ENCODE measurements around the gene SNAP47.

SNAP47 gene

GRCh38 chr1:227781314-227781930, 46.2 kb downstream of the SNAP47 start:
- H3K9me3 ChIP-seq (replicated peaks; ENCODE audit: low read length) = no peaks in the 10 kb centered on the region
- H3K4me2 ChIP-seq (ENCODE audit: low read length) = no peak overlapping the region
- H3K36me3 ChIP-seq (ENCODE audit: insufficient read depth, low read length) = no peaks in the 10 kb centered on the region
- no peak overlapping the region for H3K9ac ChIP-seq (ENCODE audit: low read depth, low read length)
- peaks cover 7% of the 10 kb centered on the region for H3K27me3 ChIP-seq (ENCODE audit: control insufficient read depth, insufficient read depth, low read length)
- peaks cover 25% of the 10 kb centered on the region for H3K4me1 ChIP-seq (ENCODE audit: control insufficient read depth, insufficient read depth, low read length)
- H3K4me3 ChIP-seq (ENCODE audit: low read length) = no peak overlapping the region

DNA sequence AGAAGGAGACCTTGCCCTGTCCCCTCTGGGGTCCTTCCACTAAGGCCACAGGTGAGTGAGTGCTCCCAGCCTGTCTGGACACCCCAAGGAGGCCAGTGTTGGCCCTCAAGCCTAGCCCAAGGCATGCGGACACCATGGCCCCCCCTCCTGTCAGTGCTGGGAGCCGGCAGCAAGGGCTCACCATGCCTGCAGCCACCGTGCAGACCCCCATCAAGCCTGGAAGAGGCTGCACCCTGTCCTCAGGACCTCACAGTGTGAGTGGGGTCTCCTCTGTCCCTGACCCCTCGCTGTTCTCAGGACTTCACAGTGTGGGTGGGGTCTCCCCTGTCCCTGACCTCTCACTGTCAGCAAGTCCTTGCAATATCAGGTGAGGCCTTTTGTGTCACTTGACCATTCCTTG, 47.0 kb downstream of the SNAP47 start:
- H3K27me3 ChIP-seq (ENCODE audit: control insufficient read depth, insufficient read depth, low read length) = peaks cover 14% of the 10 kb centered on the region
- H3K36me3 ChIP-seq (ENCODE audit: insufficient read depth, low read length) = no peaks in the 10 kb centered on the region
- H3K4me1 ChIP-seq (ENCODE audit: control insufficient read depth, insufficient read depth, low read length) = peaks cover 28% of the 10 kb centered on the region
- H3K4me3 ChIP-seq (ENCODE audit: low read length) = no peak overlapping the region
- H3K9me3 ChIP-seq (replicated peaks; ENCODE audit: low read length) = no peaks in the 10 kb centered on the region
- no peak overlapping the region for H3K4me2 ChIP-seq (ENCODE audit: low read length)
- no peak overlapping the region for H3K9ac ChIP-seq (ENCODE audit: low read depth, low read length)

GRCh38 chr1:227785094-227785804, 50.0 kb downstream of the SNAP47 start:
- Histone ChIP-seq H3K4me2 (ENCODE audit: low read length) (no peak overlapping the region), H3K4me1 (ENCODE audit: control insufficient read depth, insufficient read depth, low read length) (peaks cover 26% of the 10 kb centered on the region), H3K9me3 (replicated peaks; ENCODE audit: low read length) (no peaks in the 10 kb centered on the region), H3K36me3 (ENCODE audit: insufficient read depth, low read length) (no peaks in the 10 kb centered on the region), H3K9ac (ENCODE audit: low read depth, low read length) (no peak overlapping the region), H3K4me3 (ENCODE audit: low read length) (no peak overlapping the region), H3K27me3 (ENCODE audit: control insufficient read depth, insufficient read depth, low read length) (peaks cover 15% of the 10 kb centered on the region)

DNA sequence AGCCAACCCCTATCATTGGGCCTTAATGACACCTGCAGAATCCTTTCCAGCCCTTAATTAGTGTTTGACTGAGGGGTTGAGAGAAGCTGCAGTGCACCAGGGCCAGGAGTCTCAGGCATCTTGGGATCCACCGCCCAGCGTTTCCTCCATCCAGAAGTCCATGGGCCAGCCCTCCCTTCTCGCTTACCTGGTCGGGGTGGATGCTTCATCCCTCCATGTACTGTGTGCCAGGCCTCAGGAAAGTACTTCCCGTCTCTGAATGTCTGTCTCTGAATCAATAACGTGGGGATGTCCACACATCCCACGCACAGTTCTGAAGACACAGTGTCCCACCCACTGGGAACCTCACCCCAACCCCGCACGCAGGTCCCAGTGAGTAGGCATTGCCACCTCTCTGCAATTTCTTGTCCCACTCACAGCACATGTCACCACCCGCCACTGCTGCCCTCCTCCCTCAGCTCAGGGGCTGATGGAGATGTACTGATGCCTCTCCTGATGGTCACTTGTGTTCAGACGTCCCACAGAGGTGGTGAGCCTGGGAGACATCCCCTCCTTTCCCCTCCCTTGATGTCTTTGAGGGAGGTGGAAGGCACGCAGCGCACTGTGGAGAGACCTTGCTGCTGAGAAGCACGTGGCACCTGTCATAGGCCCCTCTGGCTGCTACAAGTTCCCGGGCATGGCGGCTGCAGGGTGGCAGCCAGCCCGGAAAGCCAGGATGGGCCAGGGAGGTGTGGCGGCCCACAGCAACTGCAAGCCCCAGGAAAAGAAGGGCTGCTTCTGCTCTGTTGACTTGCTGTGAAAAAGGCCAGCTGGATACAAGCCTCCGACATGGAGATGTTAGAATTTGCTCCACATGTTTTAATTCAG, 50.8 kb downstream of the SNAP47 start:
- Histone ChIP-seq H3K27me3 (ENCODE audit: control insufficient read depth, insufficient read depth, low read length) (peaks cover 15% of the 10 kb centered on the region), H3K4me3 (ENCODE audit: low read length) (no peak overlapping the region), H3K9ac (ENCODE audit: low read depth, low read length) (no peak overlapping the region), H3K4me2 (ENCODE audit: low read length) (peak overlapping the region; percentile 95), H3K9me3 (replicated peaks; ENCODE audit: low read length) (no peaks in the 10 kb centered on the region), H3K36me3 (ENCODE audit: insufficient read depth, low read length) (no peaks in the 10 kb centered on the region), H3K4me1 (ENCODE audit: control insufficient read depth, insufficient read depth, low read length) (peaks cover 26% of the 10 kb centered on the region)

DNA sequence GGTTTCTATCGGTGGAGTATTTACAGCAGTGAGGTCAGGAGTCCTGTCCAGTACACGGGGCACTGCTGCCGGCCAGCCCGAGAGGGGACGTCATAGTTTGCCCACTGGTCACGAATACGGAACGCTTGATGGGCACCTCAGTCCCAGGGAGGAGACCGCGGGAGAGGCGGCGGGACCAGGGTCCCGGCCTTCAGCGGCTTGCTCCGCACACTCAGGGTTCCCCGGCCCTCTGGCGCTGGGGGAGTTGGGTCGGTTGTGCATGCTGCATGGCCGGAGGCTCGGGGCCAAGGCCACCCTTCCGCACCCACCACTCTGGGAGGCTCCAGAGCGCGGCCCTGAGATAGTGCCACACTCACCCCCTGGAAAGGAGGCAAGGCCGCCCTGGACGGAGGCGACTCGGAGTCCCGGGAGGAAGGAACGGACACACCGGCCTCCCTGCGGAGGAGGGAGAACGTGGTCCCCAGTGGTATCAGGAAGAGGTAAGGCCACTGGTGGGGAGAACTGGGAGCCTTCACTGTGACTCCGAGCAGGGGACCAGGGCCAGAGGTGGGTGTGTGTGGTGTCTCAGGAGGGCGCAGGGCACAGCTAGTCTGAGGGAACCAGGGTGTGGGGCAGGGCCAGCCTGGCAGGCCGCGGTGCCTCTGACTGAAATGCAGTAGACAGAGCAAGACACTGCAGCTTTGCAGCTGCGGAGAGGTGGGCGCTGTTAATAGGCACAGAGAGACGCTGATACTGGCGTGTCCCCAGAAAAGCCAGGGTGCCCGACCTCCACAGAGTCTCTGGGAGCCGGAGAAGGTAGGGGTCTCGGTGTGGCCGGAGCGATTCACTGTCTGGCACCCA, 51.7 kb downstream of the SNAP47 start:
- Histone ChIP-seq H3K4me1 (ENCODE audit: control insufficient read depth, insufficient read depth, low read length) (peaks cover 26% of the 10 kb centered on the region), H3K9me3 (replicated peaks; ENCODE audit: low read length) (no peaks in the 10 kb centered on the region), H3K9ac (ENCODE audit: low read depth, low read length) (peak overlapping the region; percentile 59), H3K4me2 (ENCODE audit: low read length) (peak overlapping the region; percentile 95), H3K36me3 (ENCODE audit: insufficient read depth, low read length) (no peaks in the 10 kb centered on the region), H3K27me3 (ENCODE audit: control insufficient read depth, insufficient read depth, low read length) (peaks cover 15% of the 10 kb centered on the region), H3K4me3 (ENCODE audit: low read length) (peak overlapping the region; percentile 72)

GRCh38 chr1:227787513-227788270, 52.5 kb downstream of the SNAP47 start:
- no peaks in the 10 kb centered on the region for H3K9me3 ChIP-seq (replicated peaks; ENCODE audit: low read length)
- no peaks in the 10 kb centered on the region for H3K36me3 ChIP-seq (ENCODE audit: insufficient read depth, low read length)
- H3K4me1 ChIP-seq (ENCODE audit: control insufficient read depth, insufficient read depth, low read length) = peaks cover 26% of the 10 kb centered on the region
- H3K9ac ChIP-seq (ENCODE audit: low read depth, low read length) = peak overlapping the region; percentile 59
- peak overlapping the region; percentile 95 for H3K4me2 ChIP-seq (ENCODE audit: low read length)
- peak overlapping the region; percentile 72 for H3K4me3 ChIP-seq (ENCODE audit: low read length)
- peaks cover 15% of the 10 kb centered on the region for H3K27me3 ChIP-seq (ENCODE audit: control insufficient read depth, insufficient read depth, low read length)

- H3K4me1 ChIP-seq (ENCODE audit: control insufficient read depth, insufficient read depth, low read length) = peaks cover 30% of the 10 kb centered on the region
- H3K9me3 ChIP-seq (replicated peaks; ENCODE audit: low read length) = no peaks in the 10 kb centered on the region
- peaks cover 15% of the 10 kb centered on the region for H3K27me3 ChIP-seq (ENCODE audit: control insufficient read depth, insufficient read depth, low read length)
- H3K36me3 ChIP-seq (ENCODE audit: insufficient read depth, low read length) = no peaks in the 10 kb centered on the region
- peak overlapping the region; percentile 72 for H3K4me3 ChIP-seq (ENCODE audit: low read length)
- peak overlapping the region; percentile 95 for H3K4me2 ChIP-seq (ENCODE audit: low read length)
- no peak overlapping the region for H3K9ac ChIP-seq (ENCODE audit: low read depth, low read length)
These were observed 53.2 kb downstream of the SNAP47 start for GRCh38 chr1:227788271-227789083.

GRCh38 chr1:227789084-227790033, 54.1 kb downstream of the SNAP47 start:
- H3K4me2 ChIP-seq (ENCODE audit: low read length) = peak overlapping the region; percentile 95
- H3K4me3 ChIP-seq (ENCODE audit: low read length) = peak overlapping the region; percentile 72
- no peaks in the 10 kb centered on the region for H3K36me3 ChIP-seq (ENCODE audit: insufficient read depth, low read length)
- H3K27me3 ChIP-seq (ENCODE audit: control insufficient read depth, insufficient read depth, low read length) = peaks cover 15% of the 10 kb centered on the region
- H3K9me3 ChIP-seq (replicated peaks; ENCODE audit: low read length) = no peaks in the 10 kb centered on the region
- H3K4me1 ChIP-seq (ENCODE audit: control insufficient read depth, insufficient read depth, low read length) = peaks cover 39% of the 10 kb centered on the region
- H3K9ac ChIP-seq (ENCODE audit: low read depth, low read length) = no peak overlapping the region

DNA sequence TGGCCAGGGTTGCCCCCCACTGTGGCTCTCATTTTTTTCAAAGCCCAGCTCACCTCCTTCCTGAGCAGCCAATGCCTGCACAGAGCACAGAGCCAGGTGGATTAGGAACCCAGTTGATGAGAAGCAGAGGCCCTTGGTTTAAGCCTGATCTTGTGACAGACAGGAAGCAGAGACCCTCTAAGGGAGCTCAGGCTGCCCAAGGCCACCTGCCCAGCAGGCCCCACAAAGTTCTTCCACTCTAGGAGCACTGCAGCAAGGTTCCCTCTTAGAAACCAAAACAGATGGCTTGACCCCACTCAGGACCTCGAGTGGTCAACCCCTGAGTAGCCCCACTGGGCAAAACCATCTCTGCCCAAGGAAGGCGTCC, 54.8 kb downstream of the SNAP47 start:
- H3K4me3 ChIP-seq (ENCODE audit: low read length) = no peak overlapping the region

More for the DNA sequence above, 54.8 kb downstream of the SNAP47 start:
- Histone ChIP-seq H3K9ac (ENCODE audit: low read depth, low read length) (no peak overlapping the region), H3K9me3 (replicated peaks; ENCODE audit: low read length) (no peaks in the 10 kb centered on the region), H3K4me2 (ENCODE audit: low read length) (no peak overlapping the region), H3K27me3 (ENCODE audit: control insufficient read depth, insufficient read depth, low read length) (peaks cover 15% of the 10 kb centered on the region), H3K36me3 (ENCODE audit: insufficient read depth, low read length) (no peaks in the 10 kb centered on the region), H3K4me1 (ENCODE audit: control insufficient read depth, insufficient read depth, low read length) (peaks cover 45% of the 10 kb centered on the region)
